SU-DHL-6 (cell line): ENCODE measurements around the gene KMT5B.

ENCODE experiments used
- H2AFZ ChIP-seq: fragments of 200-600 bp; sonication (generic); 2 replicates; pipeline ENCODE4 v1.6.1; 2014; ENCODE audit warnings: low read depth, mild to moderate bottlenecking, moderate library complexity, mixed read lengths, antibody characterized with exemption, low read length; ENCODE audit not compliant: severe bottlenecking
- H3F3A ChIP-seq: fragments of 200-600 bp; shearing (Covaris generic); 2 replicates; pipeline ENCODE4 v1.6.0; 2016; ENCODE audit warnings: antibody characterized with exemption, mild to moderate bottlenecking; ENCODE audit not compliant: insufficient read depth
- H3K27ac ChIP-seq: fragments of 200-600 bp; sonication (generic); 2 replicates; pipeline ENCODE4 v1.5.1; 2016; ENCODE audit warnings: low read depth, mild to moderate bottlenecking, low read length, moderate library complexity, mixed read lengths
- H3K27me3 ChIP-seq: fragments of 200-600 bp; sonication (generic), shearing (Covaris generic); 2 replicates; pipeline ENCODE4 v1.6.0; 2014; ENCODE audit warnings: mild to moderate bottlenecking, low read length
- H3K36me3 ChIP-seq: fragments of 200-600 bp; sonication (generic); 2 replicates; pipeline ENCODE4 v1.6.1; 2014; ENCODE audit warnings: mild to moderate bottlenecking, low read length, mixed read lengths
- H3K4me2 ChIP-seq: fragments of 300-600, 200-600 bp; shearing (Covaris generic), sonication (generic); 2 replicates; pipeline ENCODE4 v1.6.0; 2014; ENCODE audit warnings: low read length, low read depth, mild to moderate bottlenecking; ENCODE audit not compliant: poor library complexity, severe bottlenecking
- H3K4me3 ChIP-seq: fragments of 200-600 bp; sonication (generic); 2 replicates; pipeline ENCODE4 v1.5.1; 2014; ENCODE audit warnings: antibody characterized with exemption, low read length, mild to moderate bottlenecking, mixed read lengths; ENCODE audit not compliant: insufficient read depth, poor library complexity, severe bottlenecking
- H3K79me2 ChIP-seq: fragments of 200-600 bp; sonication (generic); 2 replicates; pipeline ENCODE4 v1.6.1; 2014; ENCODE audit warnings: mild to moderate bottlenecking, low read length, moderate library complexity; ENCODE audit not compliant: insufficient read depth
- H3K9ac ChIP-seq: fragments of 200-600 bp; sonication (generic); 2 replicates; pipeline ENCODE4 v1.7.0; 2014; ENCODE audit warnings: mild to moderate bottlenecking, low read length
- H3K9me2 ChIP-seq: fragments of 200-600 bp; sonication (generic); replicated peaks from 2 replicates; pipeline ENCODE4 v1.6.1; 2014; ENCODE audit warnings: low read length; ENCODE audit not compliant: insufficient read depth
- H3K9me3 ChIP-seq: fragments of 200-600 bp; sonication (generic); 2 replicates; pipeline ENCODE4 v1.6.1; 2014; ENCODE audit warnings: low read length, mixed read lengths; ENCODE audit not compliant: insufficient read depth
- H4K20me1 ChIP-seq: fragments of 200-600 bp; sonication (generic); 2 replicates; pipeline ENCODE4 v1.6.1; 2014; ENCODE audit warnings: low read depth, mild to moderate bottlenecking, antibody characterized with exemption, low read length, moderate library complexity, mixed read lengths
- EZH2phosphoT487 ChIP-seq: fragments of 200-600 bp; sonication (generic), shearing (Covaris generic); conservative IDR thresholded peaks from 2 replicates; pipeline ENCODE4 v1.6.1; 2018; ENCODE audit warnings: mild to moderate bottlenecking, antibody characterized with exemption, low read length, moderate library complexity, mixed read lengths
- TF ChIP-seq, protein P1 (sequence below): fragments of 200-600 bp; sonication (generic); IDR thresholded peaks from one replicate; pipeline ENCODE4 v1.5.1; 2017; ENCODE audit warnings: antibody characterized with exemption, mild to moderate bottlenecking, low read length, moderate library complexity; ENCODE audit not compliant: insufficient read depth, poor library complexity, severe bottlenecking

The KMT5B gene

DNA sequence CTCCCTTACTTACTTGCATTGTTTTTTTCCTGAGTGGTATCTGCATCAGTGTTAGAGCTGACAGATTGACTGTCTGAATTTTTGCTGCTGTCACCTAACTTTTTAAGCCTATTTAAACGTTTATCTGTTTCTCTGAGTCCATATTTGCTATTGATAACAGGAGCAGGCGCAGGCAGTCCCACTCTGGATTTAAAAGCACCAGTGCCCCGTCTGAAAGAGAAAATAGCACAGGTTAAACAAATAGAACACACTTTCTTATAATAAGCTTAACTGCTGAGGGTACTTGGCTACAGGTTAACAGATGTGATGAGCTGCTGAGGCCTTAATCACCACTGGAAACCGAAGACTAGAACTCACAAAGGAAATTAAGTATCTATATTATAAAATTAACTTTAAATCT is 46.1 kb downstream of the KMT5B start:
- Histone ChIP-seq H2AFZ (no peak overlapping the region), H3K4me2 (no peak overlapping the region), H3K4me3 (no peak overlapping the region), H3K9me2 (no peaks in the 10 kb centered on the region), H3K9me3 (no peaks in the 10 kb centered on the region), H3K79me2 (no peaks in the 10 kb centered on the region), H3K36me3 (peaks cover 4% of the 10 kb centered on the region; the same call in 1 of the 2 replicates), H3K27me3 (no peaks in the 10 kb centered on the region), H3K27ac (no peak overlapping the region), H4K20me1 (no peaks in the 10 kb centered on the region), H3K9ac (no peak overlapping the region), H3F3A (peaks cover 5% of the 10 kb centered on the region; the same call in 1 of the 2 replicates)
- TF ChIP-seq EZH2phosphoT487 = no peak
- TF ChIP-seq, protein P1, sequence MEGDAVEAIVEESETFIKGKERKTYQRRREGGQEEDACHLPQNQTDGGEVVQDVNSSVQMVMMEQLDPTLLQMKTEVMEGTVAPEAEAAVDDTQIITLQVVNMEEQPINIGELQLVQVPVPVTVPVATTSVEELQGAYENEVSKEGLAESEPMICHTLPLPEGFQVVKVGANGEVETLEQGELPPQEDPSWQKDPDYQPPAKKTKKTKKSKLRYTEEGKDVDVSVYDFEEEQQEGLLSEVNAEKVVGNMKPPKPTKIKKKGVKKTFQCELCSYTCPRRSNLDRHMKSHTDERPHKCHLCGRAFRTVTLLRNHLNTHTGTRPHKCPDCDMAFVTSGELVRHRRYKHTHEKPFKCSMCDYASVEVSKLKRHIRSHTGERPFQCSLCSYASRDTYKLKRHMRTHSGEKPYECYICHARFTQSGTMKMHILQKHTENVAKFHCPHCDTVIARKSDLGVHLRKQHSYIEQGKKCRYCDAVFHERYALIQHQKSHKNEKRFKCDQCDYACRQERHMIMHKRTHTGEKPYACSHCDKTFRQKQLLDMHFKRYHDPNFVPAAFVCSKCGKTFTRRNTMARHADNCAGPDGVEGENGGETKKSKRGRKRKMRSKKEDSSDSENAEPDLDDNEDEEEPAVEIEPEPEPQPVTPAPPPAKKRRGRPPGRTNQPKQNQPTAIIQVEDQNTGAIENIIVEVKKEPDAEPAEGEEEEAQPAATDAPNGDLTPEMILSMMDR = no peak

DNA sequence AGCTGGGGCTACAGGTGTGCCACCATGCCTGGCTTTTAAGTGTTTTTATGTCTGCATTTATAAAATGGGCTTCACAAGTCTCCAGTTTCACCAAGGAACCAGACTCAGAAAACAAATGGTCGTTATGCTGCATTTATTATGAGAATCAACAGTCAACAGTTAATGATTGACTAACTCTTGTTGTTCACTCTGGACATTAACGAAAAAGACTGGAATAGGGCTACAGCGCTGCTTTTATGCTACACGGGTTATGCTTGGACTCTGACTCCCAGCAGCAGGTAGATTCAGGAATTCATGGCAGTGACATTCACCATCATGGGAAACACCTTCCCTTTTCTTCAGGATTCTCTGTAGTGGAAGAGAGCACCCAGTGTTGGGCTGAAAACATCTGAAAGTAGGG is 47.5 kb downstream of the KMT5B start:
- H3K9me3 ChIP-seq = no peaks in the 10 kb centered on the region
- H3K79me2 ChIP-seq = no peaks in the 10 kb centered on the region
- no peaks in the 10 kb centered on the region for H3K9me2 ChIP-seq
- no peak overlapping the region for H3K4me2 ChIP-seq
- H3K9ac ChIP-seq = no peak overlapping the region
- no peak overlapping the region for H2AFZ ChIP-seq
- H4K20me1 ChIP-seq = no peaks in the 10 kb centered on the region
- H3K36me3 ChIP-seq = no peaks in the 10 kb centered on the region
- no peak overlapping the region for H3K27ac ChIP-seq
- H3K27me3 ChIP-seq = no peaks in the 10 kb centered on the region
- peaks cover 5% of the 10 kb centered on the region; the same call in 1 of the 2 replicates for H3F3A ChIP-seq
- TF ChIP-seq, protein P1 = no peak
- no peak for TF ChIP-seq EZH2phosphoT487
- no peak overlapping the region for H3K4me3 ChIP-seq

DNA sequence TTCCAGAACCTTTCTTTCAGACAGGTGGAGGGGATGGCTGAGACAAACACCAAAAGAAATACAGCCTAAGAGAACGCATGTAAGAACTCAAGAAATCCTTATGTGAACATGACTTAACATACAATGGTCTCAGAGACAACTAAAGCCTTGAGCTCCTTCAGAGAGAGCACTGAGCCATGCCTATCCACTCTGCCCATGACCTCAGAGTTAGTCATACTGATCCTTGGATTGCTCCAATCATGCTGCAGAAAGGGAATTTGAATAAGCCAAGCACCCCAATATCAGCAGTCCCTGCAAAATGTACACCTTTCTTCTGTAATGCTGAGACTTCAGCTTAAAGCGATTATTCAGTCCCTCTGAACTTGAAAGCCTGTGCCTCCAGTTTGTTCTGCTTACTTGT is 48.7 kb downstream of the KMT5B start:
- no peak overlapping the region for H2AFZ ChIP-seq
- H3K9me3 ChIP-seq = no peaks in the 10 kb centered on the region
- H3K27me3 ChIP-seq = no peaks in the 10 kb centered on the region
- TF ChIP-seq, protein P1 = no peak
- TF ChIP-seq EZH2phosphoT487 = no peak
- H3K4me2 ChIP-seq = no peak overlapping the region
- no peaks in the 10 kb centered on the region for H3K36me3 ChIP-seq
- H3K9me2 ChIP-seq = no peaks in the 10 kb centered on the region
- H3K27ac ChIP-seq = no peak overlapping the region
- no peaks in the 10 kb centered on the region for H3K79me2 ChIP-seq
- peaks cover 5% of the 10 kb centered on the region; the same call in 1 of the 2 replicates for H3F3A ChIP-seq
- H3K9ac ChIP-seq = no peak overlapping the region
- no peak overlapping the region for H3K4me3 ChIP-seq
- no peaks in the 10 kb centered on the region for H4K20me1 ChIP-seq
